ENCODE results near the gene TRIM17.

TRIM17 gene

GRCh38 chr1:228400237-228400651 is 16.4 kb downstream of the TRIM17 start:
- DNase-seq, result no peak

- DNase-seq, result no peak
Measured at GRCh38 chr1:228399531-228400236, 17.0 kb downstream of the TRIM17 start.

GRCh38 chr1:228398741-228399461 is 17.8 kb downstream of the TRIM17 start:
- no peak for DNase-seq

- no peak for DNase-seq
Measured at GRCh38 chr1:228397966-228398365, 18.7 kb downstream of the TRIM17 start.

- DNase-seq, result no peak
Measured at GRCh38 chr1:228396770-228397662, 19.6 kb downstream of the TRIM17 start.

GRCh38 chr1:228394571-228395394 is 21.9 kb downstream of the TRIM17 start:
- no peak for DNase-seq

- DNase-seq, result no peak
Measured at GRCh38 chr1:228393811-228394570, 22.7 kb downstream of the TRIM17 start.

- DNase-seq, result no peak
Measured at GRCh38 chr1:228393268-228393701, 23.4 kb downstream of the TRIM17 start.

GRCh38 chr1:228392111-228392936 is 24.3 kb downstream of the TRIM17 start:
- no peak for DNase-seq

GRCh38 chr1:228391411-228392020 is 25.1 kb downstream of the TRIM17 start:
- no peak for DNase-seq

- no peak for DNase-seq
Measured at GRCh38 chr1:228390649-228391048, 26.0 kb downstream of the TRIM17 start.

GRCh38 chr1:228387321-228387720 is 29.3 kb downstream of the TRIM17 start:
- DNase-seq, result no peak

- no peak for DNase-seq
Measured at GRCh38 chr1:228385232-228385631, 31.4 kb downstream of the TRIM17 start.

- DNase-seq, result no peak
Measured at GRCh38 chr1:228383773-228384172, 32.9 kb downstream of the TRIM17 start.

GRCh38 chr1:228381356-228381755 is 35.3 kb downstream of the TRIM17 start:
- no peak for DNase-seq

- no peak for DNase-seq
Measured at GRCh38 chr1:228379666-228380065, 37.0 kb downstream of the TRIM17 start.

GRCh38 chr1:228378873-228379460 is 37.7 kb downstream of the TRIM17 start:
- DNase-seq, result peak; percentile 62

- DNase-seq, result peak; percentile 83
Measured at GRCh38 chr1:228378090-228378872, 38.4 kb downstream of the TRIM17 start.

- DNase-seq, result no peak
Measured at GRCh38 chr1:228377664-228378089, 39.0 kb downstream of the TRIM17 start.
